Measurements from ENCODE around the gene TSEN54. TPM values are rescaled to one million over a fixed set of nuclear protein-coding genes. Genes with fewer than 3 reads are reported as not detected.

The TSEN54 gene
- 23.6 TPM for total RNA-seq

GRCh38 chr17:75516255-75516618 lies at the start of gene TSEN54:
Gene TSEN54 (plus strand): TSS chr17:75516528. CDS start chr17:75516561, 33 bp downstream.

GRCh38 chr17:75515496-75516254 lies 653 bp upstream of the TSEN54 start, which contains the start of gene CASKIN2:
Gene CASKIN2 (minus strand): TSS chr17:75515537. CDS start chr17:75513804, 1,733 bp downstream.

DNA sequence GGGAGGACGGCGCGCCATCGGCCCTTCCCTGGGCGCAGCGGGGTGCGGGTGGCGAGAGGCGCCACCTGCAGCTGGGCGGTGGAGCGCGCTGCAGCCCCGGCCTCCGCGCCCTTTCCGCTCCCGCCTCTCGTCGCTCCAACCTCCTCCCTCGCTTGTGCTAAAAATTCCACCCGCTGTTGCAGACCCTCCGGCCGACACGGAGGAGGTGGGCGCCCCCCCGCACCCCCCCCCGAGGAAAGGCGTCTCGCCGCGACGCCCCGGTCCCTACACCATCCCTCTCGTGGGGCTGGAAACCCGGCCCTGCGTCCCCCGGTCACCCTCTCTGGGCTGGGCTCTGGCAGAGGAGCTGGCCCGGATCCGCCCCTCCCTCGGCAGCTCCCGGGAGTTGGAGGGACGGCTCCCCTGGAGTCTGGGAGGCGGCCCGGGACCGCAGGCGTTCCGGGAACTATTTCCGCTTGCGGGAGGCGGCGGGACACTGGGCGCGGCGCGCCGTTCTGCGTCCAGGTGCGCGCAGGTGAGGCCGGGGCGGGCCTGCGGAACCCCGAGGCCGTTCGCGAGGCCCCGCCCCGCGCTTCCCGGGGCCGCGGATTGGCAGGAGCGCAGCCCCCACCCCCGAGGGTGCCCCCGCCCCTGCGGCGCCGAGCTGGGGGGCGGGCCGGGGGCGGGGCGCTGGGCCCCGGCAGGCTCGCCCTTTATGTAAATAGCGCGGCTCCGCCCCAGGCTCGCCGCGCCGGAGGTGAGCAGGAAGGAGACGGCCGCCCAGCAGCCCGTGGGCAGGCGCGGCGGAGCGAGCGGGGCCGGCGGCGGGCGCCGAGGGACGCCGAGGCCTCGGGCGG lies 8.9 kb downstream of the TSEN54 start, which contains the start of gene LLGL2:
Gene LLGL2 (plus strand): TSS at position 728 of the 836 bp plus-strand sequence. CDS start 17,730 bp downstream, outside the sequence.

Other genes starting within 250 kb of the TSEN54 start
- 16.1 TPM for gene MIF4GD, start 245.3 kb upstream of the TSEN54 start, total RNA-seq
- 8.6 TPM for gene SLC25A19, start 227.1 kb upstream of the TSEN54 start, total RNA-seq
- gene GRB2, start 110.8 kb upstream of the TSEN54 start, total RNA-seq: 96.6 TPM
- gene TMEM94, start 59.9 kb upstream of the TSEN54 start, total RNA-seq: 96.0 TPM
- gene CASKIN2, start 991 bp upstream of the TSEN54 start, total RNA-seq: 31.7 TPM
- 74.6 TPM for gene LLGL2, start 9.2 kb downstream of the TSEN54 start, total RNA-seq
- 260 TPM for gene MYO15B, start 71.3 kb downstream of the TSEN54 start, total RNA-seq
- gene SMIM5, start 116.9 kb downstream of the TSEN54 start, total RNA-seq: 20.1 TPM
- 36.8 TPM for gene RECQL5, start 150.6 kb downstream of the TSEN54 start, total RNA-seq
- 38.3 TPM for gene SAP30BP, start 150.8 kb downstream of the TSEN54 start, total RNA-seq
- gene ITGB4, start 204.9 kb downstream of the TSEN54 start, total RNA-seq: 9.5 TPM
- 31.0 TPM for gene GALK1, start 248.7 kb downstream of the TSEN54 start, total RNA-seq

Measured in metanephros (tissue), 1 donor.